Parathyroid adenoma (tissue), 2 donors: ENCODE data around the gene HPCAL4.
A peak's percentile ranks its signal among the peaks of the same experiment; 100 is the strongest.

Experiments
- H2AFZ ChIP-seq: fragments of 300-600 bp; sonication (generic); one replicate; pipeline ENCODE4 v1.7.0; 2017; ENCODE audit warnings: antibody characterized with exemption, mild to moderate bottlenecking
- H3K27ac ChIP-seq: fragments of 300-600 bp; sonication (generic); one replicate; pipeline ENCODE4 v1.7.0; 2017
- H3K27me3 ChIP-seq: fragments of 300-600 bp; sonication (generic); one replicate; pipeline ENCODE4 v1.7.0; 2017; ENCODE audit warnings: low read length; ENCODE audit not compliant: control insufficient read depth, insufficient read depth
- H3K36me3 ChIP-seq: fragments of 300-600 bp; sonication (generic); one replicate; pipeline ENCODE4 v1.7.0; 2017; ENCODE audit warnings: low read length; ENCODE audit not compliant: control insufficient read depth, insufficient read depth
- H3K4me1 ChIP-seq: fragments of 300-600 bp; sonication (generic); one replicate; pipeline ENCODE4 v1.7.0; 2017; ENCODE audit warnings: control low read depth
- H3K4me2 ChIP-seq: fragments of 300-600 bp; sonication (generic); one replicate; pipeline ENCODE4 v1.7.0; 2017; ENCODE audit warnings: low read length
- H3K4me3 ChIP-seq: fragments of 300-600 bp; sonication (generic); one replicate; pipeline ENCODE4 v1.7.0; 2017; ENCODE audit warnings: low read depth, low read length
- H3K79me2 ChIP-seq: fragments of 300-600 bp; sonication (generic); one replicate; pipeline ENCODE4 v1.7.0; 2017; ENCODE audit warnings: control low read depth
- H3K9ac ChIP-seq: fragments of 300-600 bp; sonication (generic); one replicate; pipeline ENCODE4 v1.7.0; 2017; ENCODE audit warnings: mild to moderate bottlenecking
- H3K9me3 ChIP-seq: fragments of 300-600 bp; sonication (generic); one replicate; pipeline ENCODE4 v1.7.0; 2017; ENCODE audit warnings: low read length; ENCODE audit not compliant: control insufficient read depth
- CTCF ChIP-seq: fragments of 300-600 bp; sonication (generic); IDR thresholded peaks from one replicate; pipeline ENCODE4 v1.7.0; 2017; ENCODE audit warnings: antibody characterized with exemption, mild to moderate bottlenecking
- donor health status: primary hyperparathyroidism.

The HPCAL4 gene

GRCh38 chr1:39694026-39694425 lies 2.8 kb upstream of the HPCAL4 start:
- H3K4me3 ChIP-seq: no peak overlapping the region
- no peak for TF ChIP-seq CTCF
- no peaks in the 10 kb centered on the region for H3K79me2 ChIP-seq
- H3K27me3 ChIP-seq: no peaks in the 10 kb centered on the region
- no peak overlapping the region for H3K27ac ChIP-seq
- H3K4me2 ChIP-seq: no peak overlapping the region
- no peak overlapping the region for H3K9ac ChIP-seq
- no peaks in the 10 kb centered on the region for H3K36me3 ChIP-seq
- H3K9me3 ChIP-seq: no peaks in the 10 kb centered on the region
- H2AFZ ChIP-seq: no peak overlapping the region
- H3K4me1 ChIP-seq: no peaks in the 10 kb centered on the region

- Histone ChIP-seq H3K4me1 (no peaks in the 10 kb centered on the region), H3K9me3 (no peaks in the 10 kb centered on the region), H3K36me3 (no peaks in the 10 kb centered on the region), H3K9ac (no peak overlapping the region), H3K27ac (no peak overlapping the region), H3K4me3 (peak overlapping the region; percentile 43), H3K27me3 (no peaks in the 10 kb centered on the region), H2AFZ (peak overlapping the region; percentile 56), H3K4me2 (peak overlapping the region; percentile 78), H3K79me2 (no peaks in the 10 kb centered on the region)
- no peak for TF ChIP-seq CTCF
These were observed 1.2 kb upstream of the HPCAL4 start for GRCh38 chr1:39692152-39693074.

GRCh38 chr1:39690794-39691382 lies 345 bp downstream of the HPCAL4 start:
- no peaks in the 10 kb centered on the region for H3K4me1 ChIP-seq
- peak overlapping the region; percentile 43 for H3K4me3 ChIP-seq
- no peak overlapping the region for H3K27ac ChIP-seq
- H3K79me2 ChIP-seq: no peaks in the 10 kb centered on the region
- no peaks in the 10 kb centered on the region for H3K36me3 ChIP-seq
- no peak for TF ChIP-seq CTCF
- no peaks in the 10 kb centered on the region for H3K27me3 ChIP-seq
- peak overlapping the region; percentile 25 for H2AFZ ChIP-seq
- H3K4me2 ChIP-seq: peak overlapping the region; percentile 78
- no peak overlapping the region for H3K9ac ChIP-seq
- H3K9me3 ChIP-seq: no peaks in the 10 kb centered on the region

- Histone ChIP-seq H3K4me3 (no peak overlapping the region), H3K4me1 (no peaks in the 10 kb centered on the region), H3K4me2 (no peak overlapping the region), H3K36me3 (no peaks in the 10 kb centered on the region), H3K9ac (no peak overlapping the region), H3K9me3 (no peaks in the 10 kb centered on the region), H3K27ac (no peak overlapping the region), H2AFZ (no peak overlapping the region), H3K27me3 (no peaks in the 10 kb centered on the region), H3K79me2 (no peaks in the 10 kb centered on the region)
- TF ChIP-seq CTCF: no peak
These were observed 1.0 kb downstream of the HPCAL4 start for GRCh38 chr1:39690225-39690624.
